SK-N-SH treated with all-trans-retinoic acid at 6 μM for 48 hours (cell line): ENCODE results near the gene ZSCAN22.
A peak's percentile ranks its signal among the peaks of the same experiment; 100 is the strongest.
"Not testable (repeated sequence)": the region's sequence is repeated elsewhere in the genome, so short reads cannot be mapped to it uniquely, and the experiment has no call there.

ENCODE experiments used
- ATAC-seq: fragments of 200-7000 bp; cut with Tn5 transposase; 3 replicates; pipeline ENCODE4 v1.9.1; 2020; ENCODE audit warnings: mild to moderate bottlenecking, moderate library complexity
- ARNTL ChIP-seq: fragments of 450-650 bp; formaldehyde crosslinking; IDR thresholded peaks from 2 replicates; pipeline ENCODE4 v1.5.0; 2020; ENCODE audit warnings: low read depth, mild to moderate bottlenecking, moderate library complexity, borderline replicate concordance
- CSDC2 ChIP-seq: fragments of 250-450 bp; sonication (Bioruptor Pico); IDR thresholded peaks from 2 replicates; pipeline ENCODE4 v1.5.0; 2020; ENCODE audit warnings: mild to moderate bottlenecking, moderate library complexity
- ESRRG ChIP-seq: fragments of 250-450 bp; sonication (Bioruptor Pico); IDR thresholded peaks from 2 replicates; pipeline ENCODE4 v1.6.1; 2021; ENCODE audit warnings: mild to moderate bottlenecking
- GLIS3 ChIP-seq: fragments of 250-450 bp; sonication (Bioruptor Pico); IDR thresholded peaks from 2 replicates; pipeline ENCODE4 v1.5.0; 2020; ENCODE audit warnings: mild to moderate bottlenecking, moderate library complexity
- ISL1 ChIP-seq: fragments of 250-450 bp; sonication (Bioruptor Pico); IDR thresholded peaks from 2 replicates; pipeline ENCODE4 v2.1.2; 2022; ENCODE audit warnings: mild to moderate bottlenecking, moderate library complexity
- OSR1 ChIP-seq: fragments of 250-450 bp; sonication (Bioruptor Pico); IDR thresholded peaks from 2 replicates; pipeline ENCODE4 v1.8.0; 2022; ENCODE audit warnings: moderate library complexity, mild to moderate bottlenecking, inconsistent platforms
- PPARA ChIP-seq: fragments of 250-450 bp; sonication (Bioruptor Pico); IDR thresholded peaks from 2 replicates; pipeline ENCODE4 v1.5.0; 2020; ENCODE audit warnings: mild to moderate bottlenecking, borderline replicate concordance
- RARB ChIP-seq: fragments of 250-450 bp; sonication (Bioruptor Pico); IDR thresholded peaks from 2 replicates; pipeline ENCODE4 v1.8.0; 2021; ENCODE audit warnings: mild to moderate bottlenecking, moderate library complexity
- SNAI2 ChIP-seq: fragments of 250-450 bp; sonication (Bioruptor Pico); IDR thresholded peaks from 2 replicates; pipeline ENCODE4 v1.5.0; 2020; ENCODE audit warnings: mild to moderate bottlenecking, moderate library complexity
- TCF4 ChIP-seq: fragments of 250-450 bp; sonication (Bioruptor Pico); IDR thresholded peaks from 2 replicates; pipeline ENCODE4 v1.8.0; 2021; ENCODE audit warnings: mild to moderate bottlenecking, moderate library complexity, borderline replicate concordance
- TOX ChIP-seq: fragments of 250-450 bp; sonication (Bioruptor Pico); IDR thresholded peaks from 2 replicates; pipeline ENCODE4 v1.8.0; 2021; ENCODE audit warnings: mild to moderate bottlenecking, moderate library complexity, borderline replicate concordance
- ZC3H10 ChIP-seq: fragments of 250-450 bp; sonication (Bioruptor Pico); IDR thresholded peaks from 2 replicates; pipeline ENCODE4 v1.5.1; 2021; ENCODE audit warnings: mild to moderate bottlenecking, moderate library complexity
- ZFP3 ChIP-seq: fragments of 250-450 bp; sonication (Bioruptor Pico); IDR thresholded peaks from 2 replicates; pipeline ENCODE4 v1.5.0; 2020; ENCODE audit warnings: mild to moderate bottlenecking, moderate library complexity
- ZFP30 ChIP-seq: fragments of 450-650 bp; formaldehyde crosslinking; IDR thresholded peaks from 2 replicates; pipeline ENCODE4 v1.5.0; 2022; ENCODE audit warnings: mild to moderate bottlenecking, moderate library complexity
- ZNF565 ChIP-seq: fragments of 450-650 bp; formaldehyde crosslinking; conservative IDR thresholded peaks from 2 replicates; pipeline ENCODE4 v1.5.0; 2020; ENCODE audit warnings: low read depth, mild to moderate bottlenecking, moderate library complexity
- ZNF8 ChIP-seq: fragments of 450-650 bp; formaldehyde crosslinking; IDR thresholded peaks from 2 replicates; pipeline ENCODE4 v1.5.0; 2020; ENCODE audit warnings: mild to moderate bottlenecking, moderate library complexity
- TF ChIP-seq, protein P1 (sequence below): fragments of 250-450 bp; sonication (Bioruptor Pico); IDR thresholded peaks from 2 replicates; pipeline ENCODE4 v1.8.0; 2021; ENCODE audit warnings: low read depth, mild to moderate bottlenecking, moderate library complexity, borderline replicate concordance
- TF ChIP-seq, protein P2 (sequence below): fragments of 250-450 bp; sonication (Bioruptor Pico); IDR thresholded peaks from 2 replicates; pipeline ENCODE4 v1.5.1; 2021; ENCODE audit warnings: mild to moderate bottlenecking, moderate library complexity
- TF ChIP-seq, protein P3 (sequence below): fragments of 250-450 bp; sonication (Bioruptor Pico); IDR thresholded peaks from 2 replicates; pipeline ENCODE4 v1.5.1; 2020; ENCODE audit warnings: low read depth, mild to moderate bottlenecking, moderate library complexity
- TF ChIP-seq, protein P4 (sequence below): fragments of 250-450 bp; sonication (Bioruptor Pico); IDR thresholded peaks from 2 replicates; pipeline ENCODE4 v1.8.0; 2020; ENCODE audit warnings: mild to moderate bottlenecking, moderate library complexity, borderline replicate concordance
- TF ChIP-seq, protein P5 (sequence below): fragments of 250-450 bp; sonication (Bioruptor Pico); IDR thresholded peaks from 2 replicates; pipeline ENCODE4 v1.5.0; 2020; ENCODE audit warnings: mild to moderate bottlenecking, moderate library complexity

ZSCAN22 gene

DNA sequence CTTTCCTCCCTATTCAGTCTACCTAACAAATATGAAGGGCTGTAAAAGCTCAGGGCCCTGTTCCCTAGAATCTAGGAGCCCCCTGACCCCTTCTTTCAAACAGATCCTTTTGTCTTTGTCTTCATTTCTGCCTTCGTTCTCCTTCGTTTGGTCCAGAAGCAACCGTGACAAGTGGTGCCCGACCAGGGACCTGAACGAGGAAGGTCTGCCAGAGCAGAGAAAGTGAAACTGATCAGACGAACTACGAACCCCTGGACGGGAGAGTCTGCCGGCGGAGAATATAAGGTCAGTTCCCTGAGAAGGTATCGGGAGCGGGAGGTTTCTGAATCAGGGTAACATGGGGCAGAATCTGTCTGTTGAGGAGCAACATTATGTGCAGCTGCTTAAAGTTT lies 20.9 kb upstream of the ZSCAN22 start:
- ATAC-seq, result no peak; the same call in 2 of the 3 replicates
- TF ChIP-seq ZNF565 (CRISPR knock-in tag), result no peak
- no peak for TF ChIP-seq TCF4
- no peak for TF ChIP-seq ZFP3 (CRISPR knock-in tag)
- no peak for TF ChIP-seq SNAI2 (CRISPR knock-in tag)
- no peak for TF ChIP-seq ESRRG (CRISPR knock-in tag)
- TF ChIP-seq GLIS3 (CRISPR knock-in tag), result no peak
- no peak for TF ChIP-seq ZFP30 (CRISPR knock-in tag)
- TF ChIP-seq TOX (CRISPR knock-in tag), result no peak
- TF ChIP-seq ARNTL (CRISPR knock-in tag), result no peak
- no peak for TF ChIP-seq PPARA (CRISPR knock-in tag)

DNA sequence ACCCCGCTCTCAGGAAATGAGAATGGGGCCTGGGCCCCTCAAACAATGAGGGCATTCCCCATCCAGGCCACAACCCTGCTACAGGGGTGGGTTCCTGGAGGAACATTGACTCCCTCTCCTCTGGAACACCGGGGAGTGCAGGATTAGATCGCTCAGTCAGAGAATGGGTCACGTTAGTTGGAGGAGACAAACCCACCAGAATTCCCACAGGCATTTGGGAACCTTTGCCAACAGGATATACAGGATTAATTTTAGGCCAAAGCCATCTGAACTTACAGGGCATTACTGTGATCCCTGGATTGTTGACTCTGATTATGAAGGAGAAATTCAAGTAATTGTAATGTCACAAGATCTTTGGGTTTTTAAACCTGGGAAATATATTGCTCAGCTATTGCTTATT lies 19.1 kb upstream of the ZSCAN22 start:
- ATAC-seq, result no peak
- TF ChIP-seq, protein P1, sequence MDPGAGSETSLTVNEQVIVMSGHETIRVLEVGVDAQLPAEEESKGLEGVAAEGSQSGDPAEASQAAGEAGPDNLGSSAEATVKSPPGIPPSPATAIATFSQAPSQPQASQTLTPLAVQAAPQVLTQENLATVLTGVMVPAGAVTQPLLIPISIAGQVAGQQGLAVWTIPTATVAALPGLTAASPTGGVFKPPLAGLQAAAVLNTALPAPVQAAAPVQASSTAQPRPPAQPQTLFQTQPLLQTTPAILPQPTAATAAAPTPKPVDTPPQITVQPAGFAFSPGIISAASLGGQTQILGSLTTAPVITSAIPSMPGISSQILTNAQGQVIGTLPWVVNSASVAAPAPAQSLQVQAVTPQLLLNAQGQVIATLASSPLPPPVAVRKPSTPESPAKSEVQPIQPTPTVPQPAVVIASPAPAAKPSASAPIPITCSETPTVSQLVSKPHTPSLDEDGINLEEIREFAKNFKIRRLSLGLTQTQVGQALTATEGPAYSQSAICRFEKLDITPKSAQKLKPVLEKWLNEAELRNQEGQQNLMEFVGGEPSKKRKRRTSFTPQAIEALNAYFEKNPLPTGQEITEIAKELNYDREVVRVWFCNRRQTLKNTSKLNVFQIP (CRISPR knock-in tag), result no peak
- TF ChIP-seq OSR1 (CRISPR knock-in tag) (no peak), RARB (CRISPR knock-in tag) (no peak), PPARA (CRISPR knock-in tag) (no peak), ZC3H10 (no peak), CSDC2 (CRISPR knock-in tag) (no peak)

DNA sequence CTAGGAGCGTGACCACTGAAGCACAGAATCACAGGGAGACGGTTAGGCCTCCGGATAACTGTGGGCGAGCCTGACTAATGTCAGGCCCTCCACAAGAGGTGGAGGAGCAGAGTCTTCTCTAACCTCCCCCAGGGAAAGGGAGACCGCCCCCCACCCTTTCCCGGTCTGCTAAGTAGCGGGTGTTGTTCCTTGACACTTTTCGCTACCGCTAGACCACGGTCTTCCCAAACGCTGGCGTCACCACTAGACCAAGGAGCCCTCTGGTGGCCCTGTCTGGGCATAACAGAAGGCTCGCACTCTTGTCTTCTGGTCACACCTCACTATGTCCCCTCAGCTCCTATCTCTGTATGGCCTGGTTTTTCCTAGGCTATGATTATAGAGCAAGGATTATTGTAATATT lies 16.1 kb upstream of the ZSCAN22 start:
- not testable (repeated sequence) for ATAC-seq

DNA sequence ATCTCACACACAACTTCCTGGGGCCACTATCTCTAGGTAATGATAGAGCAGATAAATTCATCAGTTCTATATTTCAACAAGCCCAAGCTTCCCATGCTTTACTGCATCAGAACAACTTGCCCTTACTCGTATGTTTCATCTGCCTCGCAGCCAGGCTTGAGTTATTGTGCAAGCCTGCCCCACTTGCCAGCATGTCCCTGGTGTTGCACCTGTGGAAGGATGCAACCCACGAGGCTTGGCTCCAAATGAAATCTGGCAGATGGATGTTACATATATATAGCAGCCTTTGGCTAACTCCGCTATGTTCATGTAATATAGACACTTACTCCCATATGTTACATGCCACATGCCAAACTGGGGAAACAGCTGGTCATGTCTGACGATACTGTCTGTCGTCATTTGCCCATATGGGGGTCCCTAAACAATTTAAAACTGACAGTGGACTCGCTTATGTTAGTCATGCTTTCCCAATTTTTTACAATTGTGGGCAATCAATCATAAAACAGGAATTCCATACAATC lies 15.4 kb upstream of the ZSCAN22 start:
- no peak for ATAC-seq
- TF ChIP-seq ZNF565 (CRISPR knock-in tag) (no peak), ARNTL (CRISPR knock-in tag) (no peak)
- TF ChIP-seq, protein P2, sequence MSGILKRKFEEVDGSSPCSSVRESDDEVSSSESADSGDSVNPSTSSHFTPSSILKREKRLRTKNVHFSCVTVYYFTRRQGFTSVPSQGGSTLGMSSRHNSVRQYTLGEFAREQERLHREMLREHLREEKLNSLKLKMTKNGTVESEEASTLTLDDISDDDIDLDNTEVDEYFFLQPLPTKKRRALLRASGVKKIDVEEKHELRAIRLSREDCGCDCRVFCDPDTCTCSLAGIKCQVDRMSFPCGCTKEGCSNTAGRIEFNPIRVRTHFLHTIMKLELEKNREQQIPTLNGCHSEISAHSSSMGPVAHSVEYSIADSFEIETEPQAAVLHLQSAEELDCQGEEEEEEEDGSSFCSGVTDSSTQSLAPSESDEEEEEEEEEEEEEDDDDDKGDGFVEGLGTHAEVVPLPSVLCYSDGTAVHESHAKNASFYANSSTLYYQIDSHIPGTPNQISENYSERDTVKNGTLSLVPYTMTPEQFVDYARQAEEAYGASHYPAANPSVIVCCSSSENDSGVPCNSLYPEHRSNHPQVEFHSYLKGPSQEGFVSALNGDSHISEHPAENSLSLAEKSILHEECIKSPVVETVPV (CRISPR knock-in tag), result no peak
- TF ChIP-seq, all 23 proteins: peak for 0

DNA sequence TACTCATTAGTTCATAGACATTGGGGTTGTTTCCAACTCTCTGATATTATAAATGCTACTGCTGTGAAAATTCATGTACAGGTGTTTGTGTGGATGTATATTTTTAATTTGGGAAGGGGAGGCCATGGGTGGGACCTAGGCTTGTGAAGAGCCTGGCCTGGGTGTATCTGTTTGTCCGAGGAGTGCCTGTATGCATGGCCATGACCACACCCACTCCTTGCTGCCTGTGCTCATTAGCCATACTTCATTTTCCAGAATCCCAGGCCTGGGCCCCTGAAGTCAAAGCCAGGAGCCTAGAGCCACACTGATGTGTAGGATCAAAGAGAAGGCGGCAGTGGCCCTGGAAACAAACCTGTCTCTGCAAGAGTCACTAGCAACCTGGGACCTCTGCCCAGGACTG lies 11.2 kb upstream of the ZSCAN22 start:
- no peak for ATAC-seq
- TF ChIP-seq TCF4, result no peak
- TF ChIP-seq, protein P1 (CRISPR knock-in tag), result no peak

DNA sequence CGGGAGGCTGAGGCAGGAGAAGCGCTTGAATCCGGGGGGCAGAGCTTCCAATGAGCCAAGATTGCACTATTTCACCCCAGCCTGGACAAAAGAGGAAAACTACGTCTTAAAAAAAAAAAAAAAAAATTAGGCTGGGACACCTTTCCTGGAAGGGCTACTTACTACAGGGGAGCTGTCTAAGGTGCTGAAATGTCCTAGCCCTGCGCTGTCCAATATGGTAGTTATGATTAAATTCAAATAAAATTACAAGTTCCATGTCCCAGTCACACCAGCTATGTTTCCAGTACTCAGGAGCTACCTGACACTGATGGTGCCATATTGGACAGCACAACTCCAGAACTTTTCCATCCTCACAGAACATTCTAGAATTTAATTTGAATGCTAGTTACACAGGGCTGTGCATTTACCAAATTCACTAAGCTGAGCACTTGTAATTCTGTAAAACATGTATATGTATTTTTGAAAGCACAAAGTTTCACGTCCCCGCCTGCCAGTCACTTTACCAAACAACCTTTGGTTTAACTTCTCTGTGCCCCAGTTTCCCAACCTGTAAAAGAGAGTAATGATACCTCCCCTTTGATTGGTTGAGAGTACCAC lies 9.2 kb upstream of the ZSCAN22 start:
- ATAC-seq, result peak; percentile 66
- TF ChIP-seq ZNF565 (CRISPR knock-in tag) (no peak), RARB (CRISPR knock-in tag) (no peak), ESRRG (CRISPR knock-in tag) (no peak), ZC3H10 (no peak), OSR1 (CRISPR knock-in tag) (no peak), SNAI2 (CRISPR knock-in tag) (no peak), ZNF8 (no peak), GLIS3 (CRISPR knock-in tag) (no peak), ARNTL (CRISPR knock-in tag) (no peak), ISL1 (CRISPR knock-in tag) (no peak), ZFP30 (CRISPR knock-in tag) (no peak), TCF4 (no peak), ZFP3 (CRISPR knock-in tag) (no peak)
- TF ChIP-seq, protein P3, sequence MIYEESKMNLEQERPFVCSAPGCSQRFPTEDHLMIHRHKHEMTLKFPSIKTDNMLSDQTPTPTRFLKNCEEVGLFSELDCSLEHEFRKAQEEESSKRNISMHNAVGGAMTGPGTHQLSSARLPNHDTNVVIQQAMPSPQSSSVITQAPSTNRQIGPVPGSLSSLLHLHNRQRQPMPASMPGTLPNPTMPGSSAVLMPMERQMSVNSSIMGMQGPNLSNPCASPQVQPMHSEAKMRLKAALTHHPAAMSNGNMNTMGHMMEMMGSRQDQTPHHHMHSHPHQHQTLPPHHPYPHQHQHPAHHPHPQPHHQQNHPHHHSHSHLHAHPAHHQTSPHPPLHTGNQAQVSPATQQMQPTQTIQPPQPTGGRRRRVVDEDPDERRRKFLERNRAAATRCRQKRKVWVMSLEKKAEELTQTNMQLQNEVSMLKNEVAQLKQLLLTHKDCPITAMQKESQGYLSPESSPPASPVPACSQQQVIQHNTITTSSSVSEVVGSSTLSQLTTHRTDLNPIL (CRISPR knock-in tag), result no peak
- TF ChIP-seq, protein P4, sequence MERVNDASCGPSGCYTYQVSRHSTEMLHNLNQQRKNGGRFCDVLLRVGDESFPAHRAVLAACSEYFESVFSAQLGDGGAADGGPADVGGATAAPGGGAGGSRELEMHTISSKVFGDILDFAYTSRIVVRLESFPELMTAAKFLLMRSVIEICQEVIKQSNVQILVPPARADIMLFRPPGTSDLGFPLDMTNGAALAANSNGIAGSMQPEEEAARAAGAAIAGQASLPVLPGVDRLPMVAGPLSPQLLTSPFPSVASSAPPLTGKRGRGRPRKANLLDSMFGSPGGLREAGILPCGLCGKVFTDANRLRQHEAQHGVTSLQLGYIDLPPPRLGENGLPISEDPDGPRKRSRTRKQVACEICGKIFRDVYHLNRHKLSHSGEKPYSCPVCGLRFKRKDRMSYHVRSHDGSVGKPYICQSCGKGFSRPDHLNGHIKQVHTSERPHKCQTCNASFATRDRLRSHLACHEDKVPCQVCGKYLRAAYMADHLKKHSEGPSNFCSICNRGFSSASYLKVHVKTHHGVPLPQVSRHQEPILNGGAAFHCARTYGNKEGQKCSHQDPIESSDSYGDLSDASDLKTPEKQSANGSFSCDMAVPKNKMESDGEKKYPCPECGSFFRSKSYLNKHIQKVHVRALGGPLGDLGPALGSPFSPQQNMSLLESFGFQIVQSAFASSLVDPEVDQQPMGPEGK (CRISPR knock-in tag), result no peak
- TF ChIP-seq, protein P5, sequence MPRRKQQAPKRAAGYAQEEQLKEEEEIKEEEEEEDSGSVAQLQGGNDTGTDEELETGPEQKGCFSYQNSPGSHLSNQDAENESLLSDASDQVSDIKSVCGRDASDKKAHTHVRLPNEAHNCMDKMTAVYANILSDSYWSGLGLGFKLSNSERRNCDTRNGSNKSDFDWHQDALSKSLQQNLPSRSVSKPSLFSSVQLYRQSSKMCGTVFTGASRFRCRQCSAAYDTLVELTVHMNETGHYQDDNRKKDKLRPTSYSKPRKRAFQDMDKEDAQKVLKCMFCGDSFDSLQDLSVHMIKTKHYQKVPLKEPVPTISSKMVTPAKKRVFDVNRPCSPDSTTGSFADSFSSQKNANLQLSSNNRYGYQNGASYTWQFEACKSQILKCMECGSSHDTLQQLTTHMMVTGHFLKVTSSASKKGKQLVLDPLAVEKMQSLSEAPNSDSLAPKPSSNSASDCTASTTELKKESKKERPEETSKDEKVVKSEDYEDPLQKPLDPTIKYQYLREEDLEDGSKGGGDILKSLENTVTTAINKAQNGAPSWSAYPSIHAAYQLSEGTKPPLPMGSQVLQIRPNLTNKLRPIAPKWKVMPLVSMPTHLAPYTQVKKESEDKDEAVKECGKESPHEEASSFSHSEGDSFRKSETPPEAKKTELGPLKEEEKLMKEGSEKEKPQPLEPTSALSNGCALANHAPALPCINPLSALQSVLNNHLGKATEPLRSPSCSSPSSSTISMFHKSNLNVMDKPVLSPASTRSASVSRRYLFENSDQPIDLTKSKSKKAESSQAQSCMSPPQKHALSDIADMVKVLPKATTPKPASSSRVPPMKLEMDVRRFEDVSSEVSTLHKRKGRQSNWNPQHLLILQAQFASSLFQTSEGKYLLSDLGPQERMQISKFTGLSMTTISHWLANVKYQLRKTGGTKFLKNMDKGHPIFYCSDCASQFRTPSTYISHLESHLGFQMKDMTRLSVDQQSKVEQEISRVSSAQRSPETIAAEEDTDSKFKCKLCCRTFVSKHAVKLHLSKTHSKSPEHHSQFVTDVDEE (CRISPR knock-in tag), result no peak
